HG02571 (cell line): Measurements from ENCODE around the gene SOHLH1.
"Not testable (repeated sequence)": the region's sequence is repeated elsewhere in the genome, so short reads cannot be mapped to it uniquely, and the experiment has no call there.

Experiments
- ATAC-seq: cut with Tn5 transposase; IDR thresholded peaks from one replicate; pipeline ENCODE4 v1.9.1; 2021; ENCODE audit warnings: mild to moderate bottlenecking, moderate library complexity; ENCODE audit not compliant: unreplicated experiment

Gene SOHLH1

DNA sequence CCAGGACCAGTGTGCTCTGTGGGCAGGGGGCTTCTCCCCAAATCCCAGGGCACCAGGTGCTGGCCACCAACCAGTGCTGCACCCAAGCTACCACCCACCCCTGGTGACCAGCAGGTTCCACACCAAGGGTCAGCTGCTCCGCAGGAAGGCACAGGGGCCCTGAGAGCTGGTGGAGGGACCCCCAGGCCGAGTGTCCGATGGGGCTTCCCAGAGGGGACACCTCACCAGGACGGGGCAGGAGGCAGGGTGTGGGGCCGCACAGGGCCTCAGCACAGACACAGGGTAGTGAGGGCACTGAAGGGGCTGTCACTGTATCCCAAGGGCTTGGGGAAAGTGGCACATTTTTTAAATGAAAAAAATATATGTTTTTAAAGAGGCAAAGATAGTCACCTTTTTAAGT is 18.1 kb downstream of the SOHLH1 start:
- no peak for ATAC-seq

DNA sequence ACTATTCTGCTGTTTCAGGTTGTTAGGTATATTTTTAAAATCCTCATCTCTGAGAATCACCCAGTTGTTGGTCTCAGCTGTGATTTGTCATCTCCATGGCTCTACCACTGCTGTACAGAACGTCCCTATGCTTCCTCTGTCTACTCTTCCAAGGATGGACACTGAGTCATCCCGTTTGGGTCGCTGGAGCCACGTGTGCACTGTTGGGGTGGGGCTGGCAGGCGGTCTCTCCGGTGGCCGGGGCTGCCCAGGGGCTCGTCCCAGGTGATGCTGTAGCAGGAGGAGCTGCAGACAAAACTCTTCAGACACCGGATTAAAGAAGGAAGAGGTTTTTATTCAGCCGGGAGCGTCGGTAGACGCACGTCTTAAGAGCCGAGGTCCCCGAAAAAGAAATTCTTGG is 19.2 kb downstream of the SOHLH1 start:
- no peak for ATAC-seq

DNA sequence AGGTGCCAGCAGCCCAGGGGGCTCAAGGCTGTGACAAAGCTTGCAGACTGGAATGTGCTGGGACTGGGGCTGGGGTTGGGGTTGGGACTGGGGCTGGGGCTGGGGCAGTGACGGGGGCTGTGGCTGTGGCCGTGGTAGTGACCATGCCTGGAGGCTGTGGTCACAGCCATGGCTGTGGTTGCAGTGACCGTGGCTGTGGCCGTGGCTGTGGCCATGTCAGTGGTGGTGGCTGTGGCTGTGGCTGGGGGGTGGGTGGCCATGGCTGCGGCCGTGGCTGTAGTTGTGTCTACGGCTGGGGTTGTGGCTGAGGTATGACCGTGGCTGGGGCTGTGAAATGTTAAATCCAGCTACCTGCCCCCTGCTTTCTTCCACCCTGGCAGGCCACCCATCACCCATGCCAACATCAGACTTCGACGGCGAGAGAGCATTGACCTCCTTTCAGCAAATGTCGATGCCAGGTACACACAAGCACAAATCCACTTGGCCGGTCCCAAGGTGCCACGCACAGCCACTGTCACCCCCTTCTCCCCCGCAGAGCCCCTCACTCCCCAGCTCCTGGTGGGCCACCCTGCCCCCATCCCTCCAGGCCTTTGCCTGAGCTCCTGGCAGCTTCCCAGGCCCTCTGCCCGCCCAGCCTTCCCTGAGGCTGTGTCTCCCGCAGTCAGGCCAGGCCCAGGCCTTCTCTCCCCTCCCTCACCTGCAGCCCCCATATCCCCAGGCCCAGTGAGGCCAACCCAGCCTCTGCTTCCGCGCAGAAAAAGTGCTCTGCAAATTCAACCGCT is 20.9 kb downstream of the SOHLH1 start:
- ATAC-seq, result no peak

DNA sequence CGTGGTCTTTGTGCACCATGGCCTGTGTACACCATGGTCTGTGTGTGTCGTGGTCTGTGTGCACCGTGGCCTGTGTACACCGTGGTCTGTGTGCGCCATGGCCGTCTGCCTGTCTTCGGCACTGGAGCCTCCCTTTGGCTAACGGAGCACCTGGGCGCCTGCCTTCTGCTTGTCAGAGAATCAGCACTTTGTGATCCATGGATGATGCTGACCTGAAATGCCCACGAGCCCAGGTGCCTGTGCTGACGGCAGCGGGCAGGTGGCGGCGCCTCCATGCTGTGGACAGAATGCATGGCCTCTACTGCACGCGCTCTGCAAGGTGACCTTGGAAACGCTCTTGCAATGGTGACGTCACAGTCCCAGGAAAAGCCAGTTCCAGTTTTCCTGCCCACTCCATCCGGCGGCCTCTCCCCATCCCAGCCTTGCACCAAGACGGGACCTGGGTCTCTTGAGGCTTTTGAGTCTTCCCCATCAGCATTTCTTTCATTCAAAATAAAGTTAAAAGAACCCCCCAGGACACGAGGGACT is 21.6 kb downstream of the SOHLH1 start:
- ATAC-seq, result no peak

DNA sequence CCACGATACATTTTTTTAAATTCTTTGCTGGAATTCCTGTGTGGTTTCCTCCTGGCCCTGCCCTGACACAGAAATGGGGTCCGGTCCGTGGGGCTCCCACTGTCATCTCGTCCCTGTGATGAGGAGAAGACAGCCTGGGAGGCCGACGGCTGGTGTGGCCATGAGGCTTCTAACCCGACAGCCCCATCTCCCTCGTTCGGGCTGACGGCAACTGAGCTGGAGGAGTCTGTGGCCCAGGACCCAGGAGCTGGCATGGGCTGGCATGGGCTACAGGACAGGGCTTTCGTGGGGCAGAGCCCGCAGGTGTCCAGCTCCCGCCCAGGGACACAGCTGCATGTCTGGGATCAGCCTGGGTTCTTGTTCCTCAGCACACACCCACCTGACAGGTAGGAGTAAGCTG is 22.4 kb downstream of the SOHLH1 start:
- no peak for ATAC-seq

DNA sequence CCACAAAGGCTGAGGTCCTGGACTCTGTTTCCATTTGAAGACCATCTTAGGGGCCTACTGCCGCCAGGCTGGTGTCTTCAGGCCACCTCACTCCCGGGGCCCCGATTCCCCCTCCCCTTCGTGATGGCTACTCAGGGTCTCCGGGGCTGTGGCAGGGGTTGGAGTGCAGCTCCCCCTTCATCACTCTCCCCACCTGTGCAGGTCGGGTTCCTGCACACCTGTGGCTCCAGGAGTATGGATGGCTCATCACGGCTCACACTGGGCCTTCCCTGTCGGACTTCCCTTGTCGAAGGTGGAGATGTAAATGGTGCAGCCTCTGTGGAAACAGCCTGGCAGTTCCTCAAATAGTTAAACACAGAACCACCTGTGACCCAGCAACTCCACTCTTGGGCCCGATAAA is 24.3 kb downstream of the SOHLH1 start:
- no peak for ATAC-seq

DNA sequence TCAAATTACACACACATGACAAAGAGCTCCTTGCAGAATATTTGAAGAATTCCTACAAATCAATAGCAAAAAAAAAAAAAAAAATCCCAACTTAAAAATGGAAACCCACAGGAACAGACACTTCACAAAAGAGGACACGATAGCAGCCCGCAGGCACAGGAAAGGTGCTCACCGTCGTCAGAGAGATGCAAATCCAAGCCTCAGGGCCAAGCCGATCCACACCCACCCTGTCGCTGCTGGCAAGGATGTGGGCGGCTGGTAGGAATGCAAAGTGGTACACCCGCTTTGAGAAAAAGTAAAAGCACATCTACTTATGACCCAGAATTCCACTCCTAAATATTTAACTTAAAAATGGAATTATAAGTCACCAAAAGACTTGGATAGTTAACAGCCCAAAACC is 25.3 kb downstream of the SOHLH1 start:
- no peak for ATAC-seq

DNA sequence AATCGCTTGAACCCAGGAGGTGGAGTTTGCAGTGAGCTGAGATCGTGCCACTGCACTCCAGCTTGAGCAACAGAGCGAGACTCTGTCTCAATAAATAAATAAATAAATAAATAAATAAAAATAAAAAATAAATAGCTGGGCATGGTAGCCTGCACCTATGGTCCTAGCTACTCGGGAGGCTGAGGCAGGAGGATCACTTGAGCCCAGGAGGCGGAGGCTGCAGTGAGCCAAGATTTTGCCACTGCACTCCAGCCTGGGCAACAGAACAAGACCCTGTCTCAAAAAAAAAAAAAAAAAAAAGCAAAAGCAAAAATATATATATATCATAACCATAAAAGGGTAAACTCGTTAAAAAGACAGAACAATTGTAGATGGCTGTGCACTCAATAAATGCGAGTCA is 26.5 kb downstream of the SOHLH1 start:
- ATAC-seq, result not testable (repeated sequence)

DNA sequence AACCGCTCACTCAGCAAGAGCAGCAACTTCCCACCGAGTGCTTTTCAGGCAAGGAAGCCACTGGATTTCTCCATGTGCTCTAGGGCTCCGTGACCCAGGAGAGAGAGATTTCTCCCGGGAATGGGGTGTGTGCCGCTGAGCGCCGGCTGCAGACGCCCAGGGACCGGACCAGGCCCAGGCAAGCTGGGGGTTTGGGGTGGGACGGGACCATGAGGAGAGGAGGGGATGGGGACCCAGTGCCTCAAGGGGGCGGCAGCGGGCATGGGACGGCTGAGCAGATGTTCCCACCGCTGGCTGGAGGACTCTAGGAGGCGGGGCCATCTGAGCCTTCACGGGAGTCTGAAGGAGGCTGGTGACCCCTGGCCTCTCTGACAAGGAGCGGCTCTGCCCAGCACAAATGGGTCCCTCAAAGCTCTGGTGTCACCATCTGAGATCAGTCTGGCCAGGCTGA is 27.7 kb downstream of the SOHLH1 start:
- ATAC-seq, result no peak

DNA sequence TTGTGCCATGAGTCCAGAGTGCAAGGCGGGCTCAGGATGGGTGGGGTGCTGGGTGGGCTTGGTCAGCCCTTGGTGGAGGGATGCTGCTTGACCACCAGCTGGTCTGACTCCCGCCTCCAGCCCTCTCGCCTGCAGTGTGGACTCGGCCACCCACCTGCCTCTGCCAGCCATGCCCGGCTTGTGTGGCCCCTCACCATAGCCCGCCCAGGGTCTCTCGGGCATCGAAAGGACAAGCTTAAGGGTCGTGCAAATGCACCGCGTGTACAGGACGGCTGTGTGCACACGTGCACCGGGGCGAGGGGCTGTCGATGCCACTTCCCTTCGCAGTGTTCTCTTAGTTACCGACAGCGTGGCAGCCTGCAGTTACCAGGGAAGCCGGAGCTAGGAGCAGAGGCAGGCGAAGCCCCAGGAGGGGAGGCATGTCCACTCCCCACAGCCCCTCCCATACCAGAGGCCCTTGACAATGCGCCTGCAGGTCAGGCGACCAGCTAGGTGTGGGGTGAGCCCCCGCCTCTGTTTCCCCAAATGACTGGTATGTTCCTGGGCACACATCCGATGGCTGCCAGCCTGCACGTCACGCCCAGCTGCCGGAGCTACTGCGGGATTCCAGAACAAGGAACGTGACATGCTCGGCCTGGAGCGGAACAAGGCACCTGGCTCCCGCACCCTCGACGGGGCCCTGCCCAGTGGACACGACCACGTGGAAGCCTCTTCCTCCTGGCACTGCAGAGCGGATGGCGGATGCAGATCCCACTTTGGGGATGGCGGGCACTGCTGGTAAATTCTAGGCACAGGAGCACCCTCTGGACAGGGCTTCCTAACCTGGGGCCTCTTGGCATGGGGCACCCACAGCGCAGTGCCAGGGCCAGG is 28.3 kb downstream of the SOHLH1 start:
- no peak for ATAC-seq

DNA sequence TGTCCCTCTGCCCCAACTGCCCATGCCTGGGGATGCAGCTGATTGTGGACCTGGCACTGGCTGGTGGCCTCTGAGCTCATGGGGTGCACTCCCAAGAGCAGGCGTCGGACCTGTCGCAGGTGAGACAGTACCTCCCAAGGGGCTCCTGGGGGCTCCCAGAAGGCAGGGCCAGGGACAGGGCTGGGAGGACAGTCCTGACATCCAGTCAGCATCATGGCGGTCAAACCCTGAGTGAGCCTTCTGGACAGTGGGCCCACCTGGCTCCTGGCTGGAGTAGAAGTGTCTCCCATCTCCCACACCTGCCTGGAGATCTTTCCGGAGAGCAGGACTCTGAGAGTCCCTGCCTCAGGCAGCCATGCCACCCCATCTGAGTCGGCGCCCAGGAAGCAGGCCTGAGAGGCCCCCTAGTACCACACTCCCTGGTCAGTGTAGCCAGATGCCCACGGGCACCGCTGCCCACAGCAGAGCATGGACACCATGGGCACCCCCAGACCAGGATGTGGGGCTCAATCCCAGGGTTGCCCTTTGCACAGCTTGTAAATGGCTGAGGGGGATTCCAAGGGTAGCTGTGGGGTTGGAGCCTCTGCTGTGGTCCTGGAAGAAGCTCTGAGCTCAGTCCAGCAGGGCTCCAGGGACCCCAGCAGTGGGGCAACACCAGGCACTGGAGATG is 29.5 kb downstream of the SOHLH1 start:
- no peak for ATAC-seq

DNA sequence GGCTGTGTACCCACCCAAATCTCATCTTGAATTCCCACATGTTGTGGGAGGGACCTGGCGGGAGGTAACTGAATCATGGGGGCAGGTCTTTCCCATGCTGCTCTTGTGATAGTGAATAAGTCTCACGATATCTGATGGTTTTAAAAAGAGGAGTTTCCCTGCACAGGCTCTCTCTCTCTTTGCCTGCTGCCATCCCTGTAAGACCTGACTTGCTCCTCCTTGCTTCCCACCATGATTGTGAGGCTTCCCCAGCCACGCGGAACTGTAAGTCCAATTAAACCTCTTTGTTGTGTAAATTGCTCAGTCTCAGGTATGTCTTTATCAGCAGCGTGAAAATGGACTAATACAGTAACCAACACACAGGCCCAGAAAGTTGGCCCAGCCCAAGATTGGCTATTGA is 30.3 kb downstream of the SOHLH1 start:
- ATAC-seq, result not testable (repeated sequence)

DNA sequence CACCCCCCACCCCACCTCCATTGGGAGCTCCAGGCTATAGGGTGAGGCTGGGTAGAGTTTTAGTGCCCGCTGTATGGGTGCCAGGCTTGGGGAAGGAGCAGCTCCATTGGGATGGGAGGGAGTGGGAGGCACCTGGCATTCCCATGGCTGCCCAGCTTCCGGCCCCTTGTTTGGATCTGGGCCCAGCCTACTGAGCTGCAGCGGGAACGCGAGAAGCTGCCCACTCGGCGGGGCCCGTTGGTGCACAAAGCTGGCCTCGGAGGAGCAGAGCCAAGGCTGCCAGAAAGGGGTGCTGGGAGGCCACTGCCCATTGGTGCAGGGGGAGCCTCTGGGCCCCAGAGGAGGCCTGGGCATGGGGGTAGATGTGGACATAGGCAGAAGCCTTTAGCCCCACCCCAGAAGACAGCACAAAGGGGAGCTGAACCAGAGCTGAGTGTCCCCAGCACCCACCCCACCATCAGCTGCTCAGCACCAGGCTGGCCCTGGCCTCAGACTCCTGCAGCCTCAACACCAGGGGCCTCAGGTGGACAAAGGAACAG is 31.7 kb downstream of the SOHLH1 start:
- ATAC-seq, result no peak

DNA sequence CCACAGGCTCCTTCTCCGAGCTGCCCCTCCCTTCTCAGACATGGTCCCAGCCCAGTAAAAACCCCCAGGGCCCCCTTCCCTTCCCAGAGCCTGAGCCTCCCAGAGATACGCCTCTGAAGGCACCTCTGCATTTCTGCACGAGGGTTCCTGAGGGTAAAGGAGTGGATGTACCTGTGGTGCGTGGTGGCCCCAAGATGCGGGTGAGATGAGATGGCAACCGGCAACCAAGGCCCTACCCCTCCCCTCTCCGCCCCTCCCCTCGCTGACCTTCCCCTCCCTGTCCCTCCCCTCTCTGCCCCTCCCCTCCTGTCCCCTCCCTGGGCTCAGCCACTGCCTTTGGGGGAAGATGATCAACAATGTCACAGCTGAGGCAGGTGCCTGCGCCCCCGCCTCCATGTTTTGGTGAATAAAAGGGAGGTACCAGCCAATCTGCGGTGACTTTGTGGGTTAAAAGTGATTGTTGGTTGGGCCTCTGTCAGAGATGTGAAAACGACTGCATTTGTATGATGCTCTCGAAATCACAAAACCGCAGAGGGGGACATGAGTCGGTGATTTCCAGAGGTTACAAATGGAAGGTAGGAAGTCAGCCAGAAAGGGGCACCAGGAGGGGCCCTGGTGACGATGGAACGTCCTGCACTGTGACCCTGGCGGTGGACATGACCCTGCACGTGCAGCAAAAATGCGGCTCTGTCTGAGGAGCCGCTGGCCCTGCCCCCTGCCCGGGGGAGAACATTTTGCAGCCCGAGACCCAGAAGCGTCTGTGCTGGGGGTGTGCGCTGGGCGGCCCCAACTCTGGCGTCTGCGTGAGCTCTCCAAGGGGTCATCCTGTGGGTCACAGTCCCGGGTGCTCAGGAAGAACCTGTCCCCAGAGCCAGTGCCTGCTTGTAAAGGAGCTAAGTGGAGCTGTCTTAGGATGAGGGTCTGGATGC is 32.5 kb downstream of the SOHLH1 start:
- no peak for ATAC-seq

DNA sequence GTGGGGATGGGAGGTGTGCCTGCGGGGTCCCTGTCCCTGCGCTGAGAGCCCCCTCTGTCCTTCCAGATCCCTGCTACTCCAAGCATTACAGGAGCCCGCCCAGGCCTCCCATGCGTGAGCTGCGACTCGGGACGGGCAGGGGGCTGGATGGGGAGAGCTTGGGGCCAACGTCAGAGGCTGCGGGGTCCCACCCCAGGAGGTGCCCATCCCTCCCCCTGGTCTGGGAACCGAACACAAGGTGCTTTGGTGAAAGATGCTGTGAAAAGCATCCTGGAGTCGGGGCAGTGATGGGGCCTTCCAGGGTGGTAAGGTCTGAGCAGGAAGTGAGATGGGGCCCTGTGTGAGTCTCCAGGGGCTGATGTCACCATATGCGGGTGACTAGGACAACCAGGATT is 33.5 kb downstream of the SOHLH1 start:
- no peak for ATAC-seq

DNA sequence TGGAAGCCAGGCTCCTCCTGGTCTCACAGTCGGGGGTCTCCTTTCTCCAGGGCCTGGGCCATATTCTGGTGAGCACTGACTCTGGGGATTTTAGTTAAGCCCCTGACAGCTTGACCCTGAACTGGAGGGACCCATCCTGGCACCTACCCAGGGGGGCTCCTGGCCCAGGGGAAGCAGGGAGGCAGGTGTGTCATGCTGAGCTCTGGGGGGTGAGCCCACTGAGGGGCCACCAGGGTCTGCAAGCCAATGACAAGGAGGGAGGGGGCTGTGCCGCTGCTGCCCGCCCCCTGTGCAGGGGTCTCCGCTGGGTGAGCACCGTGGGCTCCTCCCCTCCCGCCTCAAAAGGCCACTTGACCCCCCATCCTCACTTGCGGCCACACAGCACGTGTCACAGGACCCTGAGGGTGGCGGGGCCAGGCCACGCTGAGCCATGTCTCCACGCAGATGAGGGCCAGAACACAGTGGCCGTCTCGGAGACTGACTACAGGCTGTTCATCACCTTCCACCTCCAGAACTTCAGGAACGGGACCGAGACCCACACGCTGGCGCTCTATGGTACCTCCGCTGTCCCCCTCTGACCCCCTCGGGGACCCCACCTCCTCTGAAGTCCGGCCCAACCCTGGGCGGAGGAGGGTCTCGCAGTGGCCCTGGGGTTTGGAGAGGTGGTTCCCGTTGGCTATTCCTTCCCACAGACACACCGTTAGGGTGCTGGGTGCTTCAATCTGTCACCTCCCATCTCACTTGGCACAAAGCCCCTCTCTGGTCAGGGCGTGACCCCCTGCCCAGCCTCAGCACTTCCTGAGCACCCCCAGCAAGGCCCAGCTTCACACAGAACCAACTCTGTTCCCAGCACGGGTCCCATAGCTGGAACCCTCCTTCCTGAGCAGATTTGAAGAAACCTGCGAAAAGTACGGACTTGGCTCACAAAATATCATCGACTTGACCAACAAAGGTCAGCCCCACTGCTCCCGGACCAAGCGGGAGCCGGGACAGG is 34.2 kb downstream of the SOHLH1 start:
- no peak for ATAC-seq

DNA sequence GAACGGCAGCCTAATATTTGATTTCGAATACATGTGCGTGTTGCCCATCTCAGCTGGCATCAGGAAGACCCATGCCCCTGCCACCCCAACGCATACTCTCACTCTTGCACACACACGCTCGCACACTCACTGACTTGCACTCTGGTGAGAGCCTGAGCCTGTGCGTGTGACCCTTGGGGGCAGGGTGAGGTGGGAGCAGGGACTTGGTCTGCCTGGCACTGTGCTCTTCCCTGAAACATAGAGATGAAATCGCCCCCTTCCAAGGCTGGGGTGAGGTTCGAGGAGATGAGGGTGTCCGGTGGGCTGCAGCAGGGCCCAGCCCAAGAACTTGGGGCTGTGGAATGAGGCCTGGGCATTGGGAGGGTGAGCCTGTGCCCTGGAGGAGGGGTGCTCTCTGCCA is 35.0 kb downstream of the SOHLH1 start:
- no peak for ATAC-seq

DNA sequence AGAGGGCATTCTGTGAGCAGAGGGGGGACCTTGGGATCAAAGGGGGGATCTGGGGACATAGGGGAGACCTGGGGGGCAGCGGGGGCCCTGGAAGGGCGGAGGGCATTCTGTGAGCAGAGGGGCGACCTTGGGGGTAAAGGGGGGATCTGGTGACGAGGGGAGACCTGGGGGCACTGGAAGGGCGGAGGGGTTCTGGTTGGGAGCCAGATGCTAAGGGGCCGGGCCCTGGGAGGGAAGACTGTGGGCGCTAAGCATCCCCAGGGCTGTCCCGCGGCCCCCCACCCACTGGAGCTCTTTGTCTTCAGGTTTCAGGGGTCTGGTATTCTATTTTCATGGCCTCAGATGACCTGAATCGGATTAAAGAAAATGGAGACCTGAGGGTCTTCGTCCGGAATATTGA is 35.4 kb downstream of the SOHLH1 start:
- no peak for ATAC-seq

DNA sequence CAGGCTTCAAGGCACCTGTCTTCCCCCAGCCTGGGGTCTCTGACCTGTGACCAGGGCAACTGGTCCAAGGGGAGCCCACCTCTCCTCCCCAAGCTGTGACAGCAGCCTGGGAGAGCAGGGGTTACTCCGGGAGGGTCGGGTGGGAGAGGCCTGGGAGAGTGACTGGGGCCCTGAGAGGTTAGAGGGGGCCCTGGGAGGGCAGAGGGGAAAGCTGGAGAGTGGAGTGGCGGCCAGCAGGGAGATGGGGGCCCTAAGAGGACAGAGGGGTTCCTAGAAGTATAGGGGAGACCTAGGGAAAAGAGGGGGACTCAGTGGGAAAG is 35.9 kb downstream of the SOHLH1 start:
- no peak for ATAC-seq
